GM12878 (cell line): ENCODE measurements around the gene GGA2. TPM values are rescaled to one million over a fixed set of nuclear protein-coding genes. Genes with fewer than 3 reads are reported as not detected.
A peak's percentile ranks its signal among the peaks of the same experiment; 100 is the strongest.

Source experiments
- ATAC-seq: fragments of 200-7000 bp; cut with Tn5 transposase; 3 replicates; pipeline ENCODE4 v1.9.1; 2020; ENCODE audit warnings: mild to moderate bottlenecking, moderate library complexity
- BruUV-seq: library from RNA; stranded (reverse); fragments of 400-500 nt; replicated peaks from 2 replicates; lab custom pipeline; 2021; lab: Mats Ljungman, UMichigan
- CTCF ChIA-PET: fragments of 300-600 bp; sonication (Branson Sonifier 250); formaldehyde crosslinking; extraction: SDS; loops from one replicate; lab custom pipeline; 2021; ENCODE audit warnings: inconsistent platforms; lab: Yijun Ruan, JAX
- POLR2A ChIA-PET: fragments of 350-600 bp; formaldehyde crosslinking; extraction: SDS; loops from one replicate; lab custom pipeline; 2021; ENCODE audit warnings: inconsistent platforms; lab: Charles Lee
- RAD21 ChIA-PET: fragments of 300-600 bp; sonication (Branson Sonifier 250); formaldehyde crosslinking; loops from one replicate; lab custom pipeline; 2023; ENCODE audit warnings: antibody characterized with exemption; ENCODE audit not compliant: unreplicated experiment; lab: Charles Lee
- SMC1A ChIA-PET: fragments of 300-600 bp; sonication (Branson Sonifier 250); formaldehyde crosslinking; loops from one replicate; lab custom pipeline; 2023; ENCODE audit not compliant: unreplicated experiment, uncharacterized antibody; lab: Charles Lee
- DNase-seq: peaks from one replicate; pipeline ENCODE4 v3.0.0-alpha.2; 2011; ENCODE audit warnings: low read depth, low spot score
- FAIRE-seq: peaks from 3 replicates; lab custom pipeline; 2011; peaks lifted over from hg19 to GRCh38; lab: Jason Lieb, UNC
- H2AFZ ChIP-seq: 2 replicates; pipeline ENCODE4 v1.6.0; 2011; ENCODE audit warnings: low read depth, low read length, control low read depth; ENCODE audit not compliant: control insufficient read depth
- H3K27ac ChIP-seq: 2 replicates; pipeline ENCODE4 v1.5.1; 2011; ENCODE audit warnings: control low read depth; ENCODE audit not compliant: control insufficient read depth, insufficient read depth
- H3K27me3 ChIP-seq, 2 experiments: replicated peaks in 1 of 2; 2 replicates each; pipeline versions ENCODE4 v1.6.0 to v1.6.1; 2011; ENCODE audit warnings: low read length in 1 of 2; ENCODE audit not compliant: control insufficient read depth in 2 of 2, insufficient read depth in 2 of 2
- H3K36me3 ChIP-seq, 2 experiments: 2 replicates each; pipeline ENCODE4 v1.5.1; 2011; ENCODE audit warnings: low read length in 1 of 2; ENCODE audit not compliant: control insufficient read depth in 2 of 2, insufficient read depth in 2 of 2
- H3K4me1 ChIP-seq: 2 replicates; pipeline ENCODE4 v1.6.1; 2011; ENCODE audit warnings: mild to moderate bottlenecking, low read length, moderate library complexity, mixed read lengths; ENCODE audit not compliant: control insufficient read depth, insufficient read depth
- H3K4me2 ChIP-seq: 2 replicates; pipeline ENCODE4 v1.6.0; 2011; ENCODE audit warnings: control low read depth; ENCODE audit not compliant: control insufficient read depth, insufficient read depth
- H3K4me3 ChIP-seq: fragments of 200-600 bp; sonication (generic); 2 replicates; pipeline ENCODE4 v1.5.1; 2016
- H3K79me2 ChIP-seq: 2 replicates; pipeline ENCODE4 v1.6.0; 2011; ENCODE audit warnings: low read length; ENCODE audit not compliant: control insufficient read depth, insufficient read depth
- H3K9ac ChIP-seq: 2 replicates; pipeline ENCODE4 v1.8.0; 2011; ENCODE audit warnings: low read length, control low read depth, mixed read lengths; ENCODE audit not compliant: control insufficient read depth, insufficient read depth
- H3K9me3 ChIP-seq: replicated peaks from 3 replicates; pipeline ENCODE4 v1.5.1; 2011; ENCODE audit warnings: mild to moderate bottlenecking, low read length; ENCODE audit not compliant: control insufficient read depth, insufficient read depth
- H4K20me1 ChIP-seq: 2 replicates; pipeline ENCODE4 v1.6.0; 2011; ENCODE audit not compliant: control insufficient read depth, insufficient read depth
- BRCA1 ChIP-seq: IDR thresholded peaks from 2 replicates; pipeline ENCODE4 v1.6.1; 2011; ENCODE audit warnings: low read depth, low read length, improper control_type of control experiment
- CEBPB ChIP-seq, 2 experiments: fragments of 150-350 bp in 1 of 2; IDR thresholded peaks; 2 replicates each; pipeline ENCODE4 v1.6.1; 2012 to 2014; ENCODE audit warnings: low read depth in 2 of 2, low read length in 2 of 2, borderline replicate concordance in 1 of 2, inconsistent platforms in 1 of 2
- CHD2 ChIP-seq: IDR thresholded peaks from 2 replicates; pipeline ENCODE4 v1.6.1; 2011; ENCODE audit warnings: low read depth, low read length, improper control_type of control experiment, borderline replicate concordance
- HDAC6 ChIP-seq: fragments of 200-600 bp; sonication (generic); IDR thresholded peaks from one replicate; pipeline ENCODE4 v1.8.0; 2017; ENCODE audit warnings: antibody characterized with exemption; ENCODE audit not compliant: unreplicated experiment
- KAT2A ChIP-seq: conservative IDR thresholded peaks from 2 replicates; pipeline ENCODE4 v1.6.1; 2011; ENCODE audit warnings: low read depth, low read length; ENCODE audit not compliant: control insufficient read depth
- MYB ChIP-seq: fragments of 150-350 bp; IDR thresholded peaks from 2 replicates; pipeline ENCODE4 v1.6.1; 2014; ENCODE audit warnings: mild to moderate bottlenecking, low read depth, low read length, borderline replicate concordance
- NFIC ChIP-seq: IDR thresholded peaks from 2 replicates; pipeline ENCODE4 v1.6.1; 2012; ENCODE audit warnings: low read depth, mild to moderate bottlenecking, inconsistent platforms, low read length, moderate library complexity
- RELA ChIP-seq: fragments of 450-650 bp; IDR thresholded peaks from 2 replicates; pipeline ENCODE4 v1.8.0; 2014; ENCODE audit warnings: borderline replicate concordance; ENCODE audit not compliant: partially characterized antibody
- SPI1 ChIP-seq: IDR thresholded peaks from 2 replicates; pipeline ENCODE4 v1.6.1; 2011; ENCODE audit warnings: low read depth, mild to moderate bottlenecking, low read length, moderate library complexity, borderline replicate concordance; ENCODE audit not compliant: insufficient read depth
- TCF7 ChIP-seq: IDR thresholded peaks from 2 replicates; pipeline ENCODE4 v1.6.1; 2014; ENCODE audit warnings: antibody characterized with exemption, borderline replicate concordance
- WRNIP1 ChIP-seq: IDR thresholded peaks from 2 replicates; pipeline ENCODE4 v1.6.1; 2011; ENCODE audit warnings: low read depth, low read length, improper control_type of control experiment, borderline replicate concordance
- ZNF217 ChIP-seq: fragments of 450-650 bp; IDR thresholded peaks from 2 replicates; pipeline ENCODE4 v1.6.1; 2017; ENCODE audit warnings: antibody characterized with exemption, mild to moderate bottlenecking
- WGBS: methylation state at CpG from one replicate; pipeline ENCODE4 v1.1.6; 2016; ENCODE audit warnings: low lambda C conversion rate; ENCODE audit not compliant: insufficient replicate concordance, insufficient coverage; ENCODE audit errors: missing lambda C conversion rate; 5-methylcytosine and 5-hydroxymethylcytosine counted together
- in situ Hi-C: fragments of 300-500 bp; cut with MboI; formaldehyde crosslinking; loops from 9 replicates; pipeline ENCODE4 v1.14.3; 2018; ENCODE audit warnings: mixed read lengths
- intact Hi-C: fragments of 100-400 bp; cut with micrococcal nuclease; formaldehyde crosslinking; loops from one replicate; pipeline ENCODE4 v1.14.2; 2022; ENCODE audit not compliant: unreplicated experiment
- polyA plus RNA-seq, 11 experiments: library from polyadenylated mRNA; depleted of rRNA in 4 of 11; unstranded in 6 of 11; stranded (reverse) in 5 of 11; fragments of >200 nt; fragmentation: Nextera tagmentation in 4 of 11; fragmentation: Illumina TruSeq in 1 of 11; extraction: Ambion mirVana in 4 of 11; extraction: Trizol in 1 of 11; gene quantifications; 1 replicate in 1 of 11; 2 replicates in 10 of 11; pipeline versions ENCODE4 v1.2.1 to v1.2.3, GENCODE V29; 2011 to 2016; ENCODE audit warnings: inconsistent platforms in 2 of 11, missing spikeins in 2 of 11, low read depth in 1 of 11
- total RNA-seq, 4 experiments: library from RNA; depleted of rRNA in 3 of 4; stranded (reverse); fragments of >200 nt in 3 of 4; fragmentation: Illumina TruSeq in 1 of 4; extraction: Trizol in 1 of 4; gene quantifications; 2 replicates each; pipeline versions ENCODE4 v1.2.1 to v1.2.3, GENCODE V29; 2013 to 2021
- TF ChIP-seq, protein P1 (sequence below): fragments of 450-650 bp; IDR thresholded peaks from 2 replicates; pipeline ENCODE4 v1.6.1; 2016; ENCODE audit warnings: mild to moderate bottlenecking, moderate library complexity, borderline replicate concordance
- TF ChIP-seq, protein P2 (sequence below): IDR thresholded peaks from 2 replicates; pipeline ENCODE4 v1.6.1; 2011; ENCODE audit warnings: borderline replicate concordance, low read depth, mild to moderate bottlenecking, moderate library complexity, low read length; ENCODE audit not compliant: insufficient read depth, poor library complexity, severe bottlenecking

Gene GGA2
- total and polyA plus RNA-seq, 10 of the 15 experiments (the other 5 are each of a cell fraction or from before 2014, with no cell fraction given), result 14.1 to 153 (median 86.6) TPM

DNA sequence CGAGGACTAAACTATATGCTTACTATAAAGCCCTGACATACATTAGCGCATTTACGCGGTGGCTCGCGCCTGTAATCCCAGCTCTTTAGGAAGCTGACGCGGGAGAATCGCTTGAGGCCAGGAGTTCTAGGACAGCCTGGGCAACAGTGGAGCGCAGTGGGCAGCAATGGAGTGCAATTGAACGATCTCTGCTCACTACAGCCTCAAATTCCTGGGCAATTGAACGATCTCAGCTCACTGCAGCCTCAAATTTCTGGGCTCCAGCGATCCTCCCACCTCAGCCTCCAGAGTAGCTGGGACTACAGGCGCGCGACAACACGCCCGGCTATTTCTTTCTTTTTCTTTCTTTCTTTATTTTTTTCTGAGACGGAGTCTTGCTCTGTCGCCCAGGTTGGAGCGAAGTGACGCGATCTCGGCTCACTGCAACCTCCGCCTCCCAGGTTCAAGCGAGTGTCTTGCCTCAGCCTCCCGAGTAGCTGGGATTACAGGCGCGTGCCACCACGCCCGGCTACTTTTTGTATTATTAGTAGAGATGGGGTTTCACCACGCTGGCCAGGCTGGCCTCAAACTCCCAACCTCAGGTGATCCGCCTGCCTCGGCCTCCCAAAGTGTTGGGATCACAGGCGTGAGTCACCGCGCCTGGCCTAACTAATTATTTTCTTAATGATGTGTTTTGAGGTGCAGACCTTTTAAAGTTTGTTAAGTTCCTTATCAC is 56.8 kb downstream of the GGA2 start (continued):
- TF ChIP-seq, protein P1, sequence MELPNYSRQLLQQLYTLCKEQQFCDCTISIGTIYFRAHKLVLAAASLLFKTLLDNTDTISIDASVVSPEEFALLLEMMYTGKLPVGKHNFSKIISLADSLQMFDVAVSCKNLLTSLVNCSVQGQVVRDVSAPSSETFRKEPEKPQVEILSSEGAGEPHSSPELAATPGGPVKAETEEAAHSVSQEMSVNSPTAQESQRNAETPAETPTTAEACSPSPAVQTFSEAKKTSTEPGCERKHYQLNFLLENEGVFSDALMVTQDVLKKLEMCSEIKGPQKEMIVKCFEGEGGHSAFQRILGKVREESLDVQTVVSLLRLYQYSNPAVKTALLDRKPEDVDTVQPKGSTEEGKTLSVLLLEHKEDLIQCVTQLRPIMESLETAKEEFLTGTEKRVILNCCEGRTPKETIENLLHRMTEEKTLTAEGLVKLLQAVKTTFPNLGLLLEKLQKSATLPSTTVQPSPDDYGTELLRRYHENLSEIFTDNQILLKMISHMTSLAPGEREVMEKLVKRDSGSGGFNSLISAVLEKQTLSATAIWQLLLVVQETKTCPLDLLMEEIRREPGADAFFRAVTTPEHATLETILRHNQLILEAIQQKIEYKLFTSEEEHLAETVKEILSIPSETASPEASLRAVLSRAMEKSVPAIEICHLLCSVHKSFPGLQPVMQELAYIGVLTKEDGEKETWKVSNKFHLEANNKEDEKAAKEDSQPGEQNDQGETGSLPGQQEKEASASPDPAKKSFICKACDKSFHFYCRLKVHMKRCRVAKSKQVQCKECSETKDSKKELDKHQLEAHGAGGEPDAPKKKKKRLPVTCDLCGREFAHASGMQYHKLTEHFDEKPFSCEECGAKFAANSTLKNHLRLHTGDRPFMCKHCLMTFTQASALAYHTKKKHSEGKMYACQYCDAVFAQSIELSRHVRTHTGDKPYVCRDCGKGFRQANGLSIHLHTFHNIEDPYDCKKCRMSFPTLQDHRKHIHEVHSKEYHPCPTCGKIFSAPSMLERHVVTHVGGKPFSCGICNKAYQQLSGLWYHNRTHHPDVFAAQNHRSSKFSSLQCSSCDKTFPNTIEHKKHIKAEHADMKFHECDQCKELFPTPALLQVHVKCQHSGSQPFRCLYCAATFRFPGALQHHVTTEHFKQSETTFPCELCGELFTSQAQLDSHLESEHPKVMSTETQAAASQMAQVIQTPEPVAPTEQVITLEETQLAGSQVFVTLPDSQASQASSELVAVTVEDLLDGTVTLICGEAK, result peak; percentile 39

DNA sequence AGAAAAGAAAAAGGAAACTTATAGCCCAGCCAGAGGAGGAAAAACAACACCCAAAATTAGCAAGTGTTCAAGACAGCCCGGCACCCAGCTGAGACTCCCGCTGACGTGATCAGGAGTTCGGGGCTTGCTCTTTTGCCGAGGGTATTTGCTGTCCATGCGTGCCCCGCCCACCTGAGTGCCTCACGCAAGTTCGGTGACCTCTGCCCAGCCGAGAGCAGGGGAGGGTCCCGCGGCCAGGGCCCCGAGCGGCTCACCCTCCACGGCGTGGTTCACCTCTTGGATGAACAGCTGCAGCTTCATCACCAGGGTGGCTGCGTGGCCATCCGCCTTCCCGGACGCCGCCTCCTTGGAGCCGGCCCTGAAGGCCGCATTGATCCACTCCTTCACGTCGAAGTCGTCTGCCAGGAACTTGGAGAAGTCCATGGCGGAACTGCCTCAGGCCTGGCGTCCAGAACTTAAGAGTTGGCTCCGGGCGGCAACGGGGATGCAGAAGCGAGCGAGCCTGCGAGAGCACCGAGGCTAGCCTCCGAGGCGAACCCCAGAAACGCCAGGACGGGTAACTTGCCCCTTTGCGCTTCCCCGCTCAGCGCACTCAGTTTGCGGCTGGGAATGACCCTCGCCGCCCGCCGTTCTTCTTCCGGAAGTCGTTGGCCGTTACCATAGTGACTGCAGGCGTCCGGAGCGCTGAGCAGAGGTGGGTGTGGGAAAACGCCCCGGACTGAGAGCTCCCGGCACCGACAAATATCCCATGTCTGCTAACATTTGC is 57.5 kb downstream of the GGA2 start, which contains the start of gene COG7:
Gene COG7 (minus strand): TSS at position 618 of the 766 bp plus-strand sequence. CDS start 195 bp downstream, at position 423.
- Histone ChIP-seq H3K9me3 (no peaks in the 10 kb centered on the region), H3K79me2 (peaks cover 6% of the 10 kb centered on the region), H4K20me1 (no peaks in the 10 kb centered on the region), H3K27me3 (no peaks in the 10 kb centered on the region), H3K36me3 (no peaks in the 10 kb centered on the region; a peak in 1 of 4 replicates), H3K4me2 (peak within 1 kb of the TSS; percentile 100), H3K9ac (peak within 1 kb of the TSS; percentile 72), H3K4me3 (peak within 1 kb of the TSS; percentile 79), H3K27ac (peak within 1 kb of the TSS; percentile 58), H3K4me1 (0 out of 2 replicates have a peak, but pooled peaks cover 4% of the 10 kb centered on the region), H2AFZ (peak within 1 kb of the TSS; percentile 92)
- ChIA-PET SMC1A (interaction anchor here (0.7 to 1.8 kb wide), 3 partner anchors 16 to 54 kb away, joined by 4 to 8 read pairs (median 4); no protein-coding TSS in a partner anchor), RAD21 (interaction anchor here (0.8 to 1.0 kb wide), 2 partner anchors 17 to 104 kb away, joined by 3 read pairs; partner anchors contain the start of genes EARS2 and UBFD1), CTCF (interaction anchor here (0.8 to 4.6 kb wide), 3 partner anchors 17 to 92 kb away, joined by 3 to 32 read pairs (median 14); no protein-coding TSS in a partner anchor), POLR2A (no interaction called here)
- DNase-seq (peak; percentile 32), FAIRE-seq (peak; percentile 56), ATAC-seq (peak; percentile 96)
- intact Hi-C loops (loop anchor here (5.0 kb wide), 1 partner anchor 55 kb away; no protein-coding TSS in a partner anchor), in situ Hi-C loops (no loop called here)
- under 1% methylated on average over 57 of the region's 57 CpGs for WGBS
- TSS peak; percentile 77 for BruUV-seq
- TF ChIP-seq NFIC (no peak), CEBPB (IDR thresholded peaks at IDR 0.05; ENCODE audit: borderline replicate concordance in 1 of 2, low read depth in 2 of 2, low read length in 2 of 2) (no peak), TCF7 (no peak), BRCA1 (no peak), KAT2A (no peak), MYB (no peak), ZNF217 (no peak), HDAC6 (no peak), SPI1 (no peak), RELA (peak; percentile 52), WRNIP1 (no peak), CHD2 (no peak; the same call in 1 of the 2 replicates)
- TF ChIP-seq, protein P2, sequence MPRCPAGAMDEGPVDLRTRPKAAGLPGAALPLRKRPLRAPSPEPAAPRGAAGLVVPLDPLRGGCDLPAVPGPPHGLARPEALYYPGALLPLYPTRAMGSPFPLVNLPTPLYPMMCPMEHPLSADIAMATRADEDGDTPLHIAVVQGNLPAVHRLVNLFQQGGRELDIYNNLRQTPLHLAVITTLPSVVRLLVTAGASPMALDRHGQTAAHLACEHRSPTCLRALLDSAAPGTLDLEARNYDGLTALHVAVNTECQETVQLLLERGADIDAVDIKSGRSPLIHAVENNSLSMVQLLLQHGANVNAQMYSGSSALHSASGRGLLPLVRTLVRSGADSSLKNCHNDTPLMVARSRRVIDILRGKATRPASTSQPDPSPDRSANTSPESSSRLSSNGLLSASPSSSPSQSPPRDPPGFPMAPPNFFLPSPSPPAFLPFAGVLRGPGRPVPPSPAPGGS, result peak; percentile 51
